Adipose tissue (tissue), 3 donors: ENCODE data around the gene NFU1. TPM values are rescaled to one million over a fixed set of nuclear protein-coding genes. Genes with fewer than 3 reads are reported as not detected.
"Not testable (repeated sequence)": the region's sequence is repeated elsewhere in the genome, so short reads cannot be mapped to it uniquely, and the experiment has no call there.

Experiments
- H3K27ac ChIP-seq: one replicate; pipeline ENCODE4 v1.5.1; 2013; ENCODE audit warnings: low read depth, low read length
- WGBS, 3 donors: extraction: QIAGEN DNeasy Blood & Tissue Kit; methylation state at CpG; one replicate each; pipeline ENCODE4 v1.1.7; 2013; 5-methylcytosine and 5-hydroxymethylcytosine counted together
- polyA plus RNA-seq, 3 donors: library from polyadenylated mRNA; stranded (reverse); fragments of 200-250 nt; gene quantifications; one replicate each; pipeline ENCODE4 v1.2.3, GENCODE V29; 2013
- donor health status: healthy with polysubstance abuse.
- donor health status: Bipolar disorder and iron deficiency.
- donor health status: healthy.

NFU1 gene
- polyA plus RNA-seq, 3 donors, result 30.2 to 83.9 (median 76.5) TPM

- H3K27ac ChIP-seq, result no peak overlapping the region
Measured at GRCh38 chr2:69372767-69373166, 64.5 kb downstream of the NFU1 start.

DNA sequence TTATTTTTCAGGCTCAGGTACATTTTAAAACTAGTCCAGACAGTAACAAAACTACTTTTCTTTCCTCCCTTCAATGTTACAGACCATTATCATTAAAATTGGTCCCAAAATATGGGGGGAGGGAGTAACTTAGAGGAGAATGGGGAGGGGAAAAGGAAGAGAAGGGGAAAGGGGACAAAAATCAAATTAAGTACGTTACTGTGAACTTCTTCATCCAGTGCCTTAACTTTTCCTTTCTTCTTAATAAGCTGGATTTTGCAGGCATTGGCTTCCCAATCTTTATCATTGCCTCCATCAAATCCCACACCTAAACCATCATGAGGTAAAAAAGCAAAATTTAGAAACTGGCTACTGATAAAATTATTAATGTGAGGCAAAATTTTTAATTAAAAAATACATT is 67.4 kb downstream of the NFU1 start:
- H3K27ac ChIP-seq, result no peak overlapping the region
- WGBS, 3 donors, result 87 to 91% (median 87%) methylated on average over 1 of the region's 1 CpG

DNA sequence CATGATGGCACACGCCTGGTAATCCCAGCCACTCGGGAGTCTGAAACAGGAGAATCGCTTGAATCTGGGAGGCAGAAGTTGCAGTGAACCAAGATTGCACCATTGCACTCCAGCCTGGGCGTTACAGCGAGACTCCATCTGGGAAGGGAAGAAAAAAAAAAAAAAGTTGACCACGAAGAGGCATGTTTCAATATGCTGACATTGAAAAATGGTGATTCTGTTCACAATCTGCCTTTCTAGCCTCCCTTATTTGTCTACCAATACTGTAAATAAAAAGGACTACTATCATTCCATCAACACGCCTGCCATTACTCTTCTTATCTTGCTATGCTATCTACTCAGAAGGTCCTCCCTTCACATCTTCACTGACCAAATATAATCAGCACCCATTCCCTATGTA is 68.6 kb downstream of the NFU1 start:
- no peak overlapping the region for H3K27ac ChIP-seq
- WGBS, 3 donors, result 94 to 96% (median 95%) methylated on average over 7 of the region's 7 CpGs

DNA sequence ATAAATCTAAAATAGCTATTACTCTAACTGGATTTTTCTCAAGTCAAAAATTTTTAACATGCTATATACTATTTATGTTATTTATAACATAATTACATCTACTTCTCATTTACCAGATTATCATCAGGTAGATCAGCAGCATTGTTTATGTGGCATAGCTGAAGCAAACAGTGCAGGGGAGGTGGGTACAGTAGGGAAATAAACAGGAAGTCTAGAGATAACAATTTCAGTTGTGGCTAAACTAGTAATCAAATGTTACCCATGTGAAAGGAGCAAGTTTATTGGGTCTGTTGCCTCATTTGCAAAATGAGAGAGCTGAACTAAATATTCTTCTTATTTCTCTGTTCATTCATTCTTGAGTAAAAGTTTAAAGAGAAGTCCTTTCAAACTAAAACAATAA is 77.9 kb downstream of the NFU1 start:
- H3K27ac ChIP-seq, result no peak overlapping the region

GRCh38 chr2:69358914-69359313 is 78.3 kb downstream of the NFU1 start:
- 59 to 74% (median 69%) methylated on average over 3 of the region's 3 CpGs for WGBS, 3 donors
- no peak overlapping the region for H3K27ac ChIP-seq

- no peak overlapping the region for H3K27ac ChIP-seq
- 78 to 93% (median 92%) methylated on average over 5 of the region's 5 CpGs for WGBS, 3 donors
Measured at GRCh38 chr2:69356471-69356870, 80.8 kb downstream of the NFU1 start.

GRCh38 chr2:69354976-69355375 is 82.3 kb downstream of the NFU1 start:
- 81 to 88% (median 84%) methylated on average over 3 of the region's 3 CpGs for WGBS, 3 donors
- not testable (repeated sequence) for H3K27ac ChIP-seq

- 94 to 97% (median 96%) methylated on average over 5 of the region's 5 CpGs for WGBS, 3 donors
- H3K27ac ChIP-seq, result no peak overlapping the region
Measured at GRCh38 chr2:69353360-69353759, 83.9 kb downstream of the NFU1 start.

DNA sequence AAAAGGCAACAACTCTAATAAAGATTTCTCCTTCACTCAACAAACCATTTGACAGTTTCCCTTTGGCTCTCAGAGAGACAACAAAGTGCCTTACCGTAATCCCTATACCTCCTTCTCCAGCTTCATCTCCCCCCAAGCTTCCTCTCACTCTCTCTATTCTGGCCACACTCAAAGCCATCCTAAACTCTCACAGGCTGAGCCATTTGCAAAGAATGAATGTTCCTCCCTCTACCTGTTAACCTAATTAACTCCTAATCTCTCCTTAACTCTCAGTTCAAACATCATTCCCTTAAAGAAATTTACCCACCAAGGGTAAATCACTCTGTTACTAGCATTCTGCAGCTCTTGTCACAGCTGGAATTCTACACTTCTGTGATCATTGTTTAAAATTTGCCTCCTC is 88.5 kb downstream of the NFU1 start:
- 90 to 97% (median 96%) methylated on average over 1 of the region's 1 CpG for WGBS, 3 donors
- H3K27ac ChIP-seq, result no peak overlapping the region

Other genes starting within 250 kb of the NFU1 start
- 10 to 100 TPM; 13.3 to 35.2 (median 23.1) TPM for gene GFPT1, start 50.2 kb downstream of the NFU1 start, polyA plus RNA-seq
- gene AAK1, start 206.3 kb upstream of the NFU1 start, polyA plus RNA-seq, result 10 to 100 TPM in 2 of 3 donors, 1 to 10 TPM in 1; 7.9 to 14.6 (median 13.3) TPM